Stimulated activated CD8-positive, alpha-beta memory T cell treated with anti-CD3 and anti-CD28 coated beads, Interleukin-12 subunit alpha, Interleukin-12 subunit beta, amount 100 ng/mL, for 24 hours (primary cell): ENCODE measurements around the gene SOBP.
"Not testable (repeated sequence)": the region's sequence is repeated elsewhere in the genome, so short reads cannot be mapped to it uniquely, and the experiment has no call there.

Experiments
- DNase-seq: peaks from one replicate; pipeline ENCODE4 v3.0.0-alpha.2; 2020; ENCODE audit errors: extremely low read depth

The SOBP gene

DNA sequence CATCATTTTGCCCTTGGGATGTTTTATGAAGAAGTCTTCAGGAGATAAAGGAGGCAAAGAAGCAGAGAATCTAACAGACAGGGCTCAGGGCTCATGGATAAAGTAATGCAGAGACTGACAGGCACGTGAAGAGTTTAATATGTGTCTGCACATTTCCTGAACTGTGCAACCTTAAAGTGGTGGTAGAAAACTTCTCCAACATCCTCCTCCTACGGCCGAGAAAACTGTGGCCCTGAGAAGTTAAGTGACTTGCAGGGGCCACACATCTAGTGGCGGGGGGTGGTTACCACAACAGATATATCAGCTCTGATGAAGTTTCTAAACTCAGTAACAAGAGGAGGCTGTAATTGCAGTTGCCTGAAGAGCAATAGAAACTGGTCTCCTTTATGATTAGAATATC is 61.0 kb downstream of the SOBP start:
- no peak for DNase-seq

DNA sequence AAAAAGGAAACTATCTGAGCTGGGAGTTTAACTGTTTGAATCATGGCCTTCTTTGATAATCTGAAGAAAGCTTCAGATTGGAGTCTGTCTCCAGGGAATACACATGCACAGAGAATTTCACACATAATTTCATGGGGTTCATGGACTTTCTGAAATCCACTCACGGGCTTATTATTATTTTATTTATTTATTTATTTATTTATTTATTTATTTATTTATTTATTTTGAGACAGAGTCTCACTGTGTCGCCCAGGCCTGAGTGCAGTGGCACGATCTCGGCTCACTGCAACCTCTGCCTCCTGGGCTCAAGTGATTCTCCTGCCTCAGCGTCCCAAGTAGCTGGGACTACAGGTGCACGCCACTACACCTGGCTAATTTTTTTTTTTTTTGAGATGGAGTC is 63.2 kb downstream of the SOBP start:
- not testable (repeated sequence) for DNase-seq

DNA sequence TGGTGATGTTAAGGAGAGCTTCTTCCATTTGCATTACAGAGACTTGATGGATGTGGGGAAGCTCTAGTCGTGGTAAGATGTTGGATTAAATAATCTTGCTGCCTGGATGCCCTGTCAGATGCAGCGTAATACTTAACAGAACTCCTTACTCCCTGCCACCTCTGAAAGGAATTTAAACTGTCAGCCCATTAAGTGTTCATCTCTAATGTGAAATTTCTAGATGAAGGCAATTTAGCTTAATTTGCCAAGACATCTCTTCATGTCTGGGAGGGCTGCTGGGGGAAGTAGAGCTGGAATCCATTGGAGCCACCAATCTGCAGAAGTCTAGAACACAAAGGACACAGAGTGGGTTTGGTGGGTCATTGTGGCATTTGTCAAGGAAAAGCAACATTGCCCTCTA is 64.4 kb downstream of the SOBP start:
- DNase-seq, result no peak

DNA sequence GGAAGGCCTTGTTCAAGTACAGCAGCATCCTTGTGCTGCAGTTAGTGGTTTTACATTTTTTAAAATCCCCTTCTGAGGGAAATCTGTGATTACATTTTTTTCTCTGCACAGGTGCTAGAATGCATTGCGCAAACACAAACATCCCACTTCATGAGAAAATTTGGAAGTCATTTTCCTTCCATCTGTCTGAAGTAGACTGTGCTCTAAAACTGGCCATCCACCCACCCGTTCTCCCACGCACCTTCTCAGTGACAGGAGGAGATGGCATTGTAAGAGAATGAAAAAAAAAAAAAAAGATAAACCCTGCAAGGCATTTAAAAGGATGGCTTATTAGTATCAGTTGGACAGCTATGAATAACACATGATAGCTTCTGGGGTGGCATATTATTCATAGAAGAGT is 65.0 kb downstream of the SOBP start:
- DNase-seq, result no peak

DNA sequence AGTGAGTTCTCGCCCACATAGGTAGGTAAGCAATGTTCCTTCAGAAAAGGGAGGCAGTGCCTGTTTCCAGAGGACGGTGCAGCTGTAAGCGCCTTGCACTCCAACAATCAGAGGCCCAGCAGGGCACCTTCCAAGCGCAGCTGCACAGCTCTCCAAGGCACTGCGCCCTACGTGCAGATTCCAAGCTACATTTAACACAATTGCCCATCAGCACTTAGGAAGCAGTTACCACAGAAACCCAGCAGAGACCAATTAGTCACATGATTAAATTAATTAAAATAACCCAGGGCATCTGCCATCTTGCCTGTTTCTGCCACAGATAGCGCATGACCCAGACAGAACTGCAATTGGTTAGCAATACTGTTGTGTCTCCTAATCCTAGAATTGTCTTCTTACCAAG is 65.5 kb downstream of the SOBP start:
- no peak for DNase-seq

DNA sequence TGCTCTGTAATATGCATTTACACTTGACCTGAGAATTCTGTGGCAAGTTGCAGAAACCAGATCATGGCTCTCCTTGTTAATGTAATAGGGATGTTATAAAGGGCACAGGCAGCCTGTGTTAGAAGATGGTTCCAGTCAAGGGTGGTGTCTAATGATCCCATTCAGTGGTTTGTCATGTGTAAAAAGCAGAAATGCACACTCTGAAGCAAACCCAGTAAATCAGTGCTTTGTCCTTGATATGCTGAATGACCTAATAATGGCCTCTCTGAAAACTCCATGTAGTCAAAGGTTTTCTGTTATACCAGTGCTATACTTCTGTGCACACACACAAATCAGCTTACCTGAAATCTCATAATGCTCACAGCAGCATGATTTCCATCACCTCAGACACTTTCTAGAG is 66.2 kb downstream of the SOBP start:
- DNase-seq, result no peak

DNA sequence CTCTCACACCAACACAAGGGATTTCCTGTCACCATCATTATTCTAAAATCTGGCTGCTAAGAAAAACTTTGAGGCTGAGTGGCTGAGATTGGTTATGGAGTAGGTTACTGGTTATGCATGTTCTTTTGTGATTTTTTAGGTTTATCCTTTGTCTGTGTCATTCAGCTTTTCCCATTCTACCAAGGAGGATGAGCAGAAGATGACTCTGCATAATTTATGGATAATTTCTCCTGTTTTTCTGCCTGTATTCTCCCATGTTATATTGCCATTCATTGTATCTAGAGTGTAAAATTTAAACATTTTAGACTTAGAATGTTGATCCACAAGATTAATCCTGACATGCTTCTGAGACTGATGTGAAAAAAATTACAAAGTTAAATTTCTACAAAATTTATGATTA is 67.8 kb downstream of the SOBP start:
- no peak for DNase-seq

DNA sequence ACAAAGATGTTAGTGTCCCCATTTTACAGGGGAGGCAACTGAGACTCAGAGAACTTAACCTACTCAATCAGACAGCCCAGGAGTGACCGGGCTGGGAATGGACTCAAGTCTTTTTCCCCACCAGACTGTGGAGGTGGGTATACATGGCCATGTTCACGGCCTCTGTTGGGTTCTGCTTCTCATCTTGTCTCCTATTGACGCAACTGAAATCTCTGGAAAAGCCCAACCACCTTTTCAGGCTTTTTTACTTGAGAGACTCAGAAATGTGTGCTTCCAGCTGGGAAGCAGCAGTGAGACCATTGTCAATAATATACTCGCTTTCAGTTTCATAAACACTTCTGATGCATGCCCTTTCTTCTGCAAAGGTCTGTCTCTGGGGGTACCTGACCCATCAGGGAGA is 70.7 kb downstream of the SOBP start:
- DNase-seq, result no peak

DNA sequence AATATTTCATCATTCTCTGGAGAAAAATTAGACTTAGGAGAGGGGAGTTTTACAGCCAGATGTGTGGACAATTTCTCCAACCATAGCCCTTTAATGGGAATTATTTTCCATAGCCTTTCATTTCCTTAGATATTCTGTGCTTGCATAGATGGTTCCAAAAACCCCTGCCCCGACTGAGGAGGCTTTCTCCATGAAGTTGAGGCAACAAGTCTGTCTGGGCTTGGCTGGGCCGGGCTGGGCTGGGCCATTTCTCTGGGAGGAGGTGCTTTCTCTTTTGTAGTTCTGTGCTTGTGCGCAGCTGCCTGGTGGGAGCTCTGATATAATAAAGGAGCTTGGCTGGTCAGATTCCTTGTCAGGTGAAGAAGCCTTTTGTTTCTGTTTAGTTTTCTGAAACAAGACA is 71.4 kb downstream of the SOBP start:
- DNase-seq, result no peak

DNA sequence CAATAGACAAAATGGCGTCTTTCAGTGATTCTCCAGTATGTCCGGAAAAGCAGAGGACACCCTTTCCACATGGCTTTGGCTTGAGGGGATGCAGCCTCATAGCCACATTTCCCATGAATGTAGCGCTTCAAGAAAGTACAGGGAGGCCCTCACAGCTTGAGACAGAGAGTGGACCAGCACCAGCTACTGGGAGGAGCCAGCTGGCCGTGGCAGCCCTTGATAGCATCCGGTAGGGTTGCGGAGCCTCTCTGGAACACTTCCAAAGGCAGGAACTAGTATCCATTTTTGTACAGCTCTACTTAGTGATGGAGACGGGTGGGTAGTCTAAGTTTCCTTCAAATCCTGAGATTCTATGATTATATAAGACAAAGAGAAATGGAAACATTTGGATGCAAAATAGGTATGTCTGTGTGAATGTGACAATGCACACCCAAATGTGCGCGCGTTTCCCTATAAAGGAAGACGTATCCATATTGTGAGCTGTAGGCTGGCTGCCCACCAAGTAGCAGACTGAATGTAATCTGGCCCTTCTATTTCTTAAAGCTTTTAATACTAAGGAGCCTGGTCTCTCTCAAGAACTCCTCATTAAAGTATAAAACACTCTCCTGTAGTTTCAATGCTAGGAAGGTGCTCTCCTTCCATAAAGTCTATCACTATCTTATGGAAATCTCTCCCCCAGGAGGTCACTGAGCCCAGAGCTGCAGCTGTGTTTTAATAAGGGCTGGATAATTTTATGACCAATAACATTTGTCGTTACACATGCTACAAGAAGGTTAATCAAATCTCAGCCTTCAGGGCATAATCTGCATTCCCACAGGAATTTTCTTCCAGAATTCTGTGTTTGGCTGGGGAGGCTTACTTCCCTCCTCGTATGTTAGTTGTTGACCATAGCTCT is 74.0 kb downstream of the SOBP start:
- DNase-seq, result no peak

DNA sequence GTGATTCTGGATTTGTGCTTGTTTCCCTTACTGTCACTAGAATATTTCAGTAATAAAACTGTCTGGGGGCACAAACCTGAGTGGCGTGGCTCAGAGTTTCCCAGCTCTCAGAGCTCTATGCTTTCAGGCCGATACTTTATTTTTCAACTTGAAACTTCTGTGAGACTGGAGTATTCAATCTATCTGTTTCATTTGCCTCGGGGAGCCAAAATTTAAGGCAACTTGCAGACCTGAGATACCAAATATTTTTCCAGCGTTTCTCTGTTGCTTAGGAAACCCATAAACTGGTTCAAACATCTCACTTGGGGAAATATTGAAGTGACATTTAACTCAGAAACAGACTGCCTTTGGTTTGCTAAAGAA is 74.7 kb downstream of the SOBP start:
- DNase-seq, result no peak

DNA sequence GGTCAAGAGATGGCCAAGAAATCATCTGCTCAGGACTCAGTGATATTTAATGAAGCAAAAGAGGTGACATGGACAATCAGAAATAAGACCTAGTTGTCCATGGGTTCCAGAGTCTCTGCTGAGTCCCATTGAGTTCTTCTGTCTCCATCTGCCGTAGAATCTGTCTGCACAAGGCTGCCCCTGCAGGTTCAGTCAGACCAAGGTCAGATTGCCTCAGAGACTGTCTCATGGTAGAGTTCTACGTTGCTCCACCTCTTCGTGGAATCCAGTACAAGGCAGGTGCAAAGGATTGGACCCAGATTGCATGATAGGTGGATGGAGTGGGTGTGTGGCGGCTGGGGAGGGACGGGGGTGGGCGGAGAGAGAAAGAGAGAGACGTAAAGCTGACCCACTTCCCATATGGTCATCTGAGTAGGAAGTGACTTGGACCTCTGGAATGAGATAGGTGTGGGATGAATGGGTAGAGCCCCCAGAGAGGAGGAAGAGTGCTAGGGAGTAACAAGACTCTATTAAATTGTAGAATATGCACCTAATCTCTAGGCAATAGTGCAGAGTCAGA is 75.3 kb downstream of the SOBP start:
- DNase-seq, result no peak

DNA sequence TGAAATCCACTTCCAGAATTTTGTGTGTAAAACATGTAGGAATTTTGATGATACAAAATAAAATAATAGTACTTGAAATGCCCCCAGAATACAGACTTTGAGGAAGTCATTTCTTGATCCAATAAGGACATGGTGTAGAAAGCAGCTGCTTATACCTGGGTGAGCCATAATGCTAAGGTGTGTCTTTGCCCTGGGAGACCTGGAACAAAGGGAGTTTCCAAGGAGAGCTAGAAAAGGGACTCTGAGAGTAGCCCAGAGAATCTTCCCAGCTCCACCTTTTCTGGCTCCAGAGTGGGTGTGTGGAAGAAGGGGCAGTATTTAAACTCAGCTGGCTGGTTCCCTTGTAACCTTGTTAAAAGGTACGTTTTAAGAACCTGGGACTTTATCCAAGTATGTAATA is 77.7 kb downstream of the SOBP start:
- DNase-seq, result no peak

DNA sequence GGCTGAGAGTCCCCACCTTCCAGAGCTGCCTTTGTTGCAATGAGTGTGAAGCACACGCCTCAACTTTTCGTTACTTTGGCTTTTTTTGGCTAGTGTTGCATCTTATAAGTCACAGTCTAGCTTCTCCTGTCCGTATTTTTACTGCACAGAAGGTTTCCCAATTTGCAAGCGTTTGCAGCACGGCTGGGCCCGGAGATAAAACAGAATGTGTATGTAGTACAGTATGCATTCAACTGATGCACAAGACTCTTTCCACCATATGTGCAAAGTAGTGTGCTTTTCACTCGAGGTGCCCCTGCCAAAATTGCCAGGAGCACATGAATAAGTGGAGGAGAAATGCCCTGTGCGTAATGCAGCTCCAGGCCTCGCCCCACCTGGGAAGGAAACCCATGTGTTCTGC is 79.6 kb downstream of the SOBP start:
- DNase-seq, result no peak

DNA sequence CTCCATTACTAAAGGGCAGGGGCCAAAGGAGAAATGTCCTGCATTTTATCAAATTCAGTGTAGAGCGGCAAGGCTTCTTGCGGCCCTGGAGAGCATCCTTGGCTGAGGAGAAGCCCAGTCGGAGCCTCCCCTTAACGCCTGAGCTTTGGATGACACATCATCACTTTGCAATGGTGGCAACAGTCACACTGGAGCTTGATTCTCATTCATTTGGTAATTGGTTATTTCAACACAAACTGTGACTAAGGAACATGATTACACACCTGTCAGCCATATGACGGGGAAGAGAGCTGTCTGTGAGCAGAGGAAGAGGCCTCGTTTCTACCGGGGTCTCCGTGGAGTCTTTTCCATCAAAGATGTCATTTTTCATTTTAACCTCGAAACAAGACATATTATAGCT is 81.4 kb downstream of the SOBP start:
- no peak for DNase-seq

DNA sequence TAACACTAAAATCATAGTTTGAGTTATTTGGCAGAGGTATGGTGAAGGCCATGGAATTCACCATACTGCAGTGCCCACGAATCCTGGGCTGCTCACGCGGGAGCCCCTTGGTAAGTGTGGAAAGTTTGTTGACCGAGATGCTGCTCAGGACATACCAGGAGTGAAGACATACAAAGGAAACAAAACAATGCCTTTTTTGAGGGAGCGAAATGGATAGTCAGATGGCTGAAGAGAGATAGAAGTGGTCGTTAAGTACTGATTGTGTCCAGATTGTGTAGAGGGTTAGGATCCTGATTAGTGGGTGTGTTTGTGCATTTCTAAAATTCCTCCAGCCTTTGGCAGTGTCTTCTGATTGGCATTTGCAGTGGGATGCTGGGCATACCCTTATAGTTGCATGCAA is 83.0 kb downstream of the SOBP start:
- DNase-seq, result no peak

DNA sequence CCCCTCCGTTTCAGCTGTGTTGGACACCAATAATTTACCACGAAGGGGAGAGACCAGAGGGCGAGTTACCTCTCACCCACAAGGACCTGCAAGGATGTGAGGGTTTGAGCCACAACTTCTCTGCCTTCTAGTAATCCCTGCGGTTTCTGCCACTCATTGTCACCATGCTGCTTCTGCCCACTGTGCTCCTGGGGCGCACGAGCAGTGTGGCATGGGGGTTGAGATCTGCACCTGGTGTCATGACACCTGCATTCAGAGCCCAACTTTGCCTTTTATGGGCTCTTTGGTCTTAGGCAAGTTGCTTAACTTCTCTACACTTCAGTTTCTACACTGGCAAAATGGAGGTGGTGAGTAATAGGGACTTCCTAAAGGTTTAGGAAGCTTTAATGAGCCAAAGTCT is 84.9 kb downstream of the SOBP start:
- DNase-seq, result no peak

DNA sequence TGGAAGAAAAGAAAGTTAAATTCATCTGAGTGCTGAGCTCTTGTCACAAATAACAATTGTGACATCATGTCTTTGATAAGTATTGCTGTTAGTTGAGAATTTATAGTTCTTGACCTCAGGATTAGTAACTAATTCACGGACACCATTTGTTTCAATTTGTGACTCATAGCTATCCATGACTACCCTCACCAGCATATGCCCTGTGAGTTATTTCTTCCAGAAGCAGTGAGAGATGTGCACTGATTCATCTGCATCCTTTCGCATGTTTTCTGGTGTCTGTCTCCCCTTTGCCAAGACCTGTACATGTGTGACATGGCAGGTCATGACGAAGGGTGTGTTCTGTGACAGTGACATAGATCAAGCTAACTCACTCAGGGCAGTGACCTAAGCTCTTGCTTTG is 86.9 kb downstream of the SOBP start:
- DNase-seq, result no peak

DNA sequence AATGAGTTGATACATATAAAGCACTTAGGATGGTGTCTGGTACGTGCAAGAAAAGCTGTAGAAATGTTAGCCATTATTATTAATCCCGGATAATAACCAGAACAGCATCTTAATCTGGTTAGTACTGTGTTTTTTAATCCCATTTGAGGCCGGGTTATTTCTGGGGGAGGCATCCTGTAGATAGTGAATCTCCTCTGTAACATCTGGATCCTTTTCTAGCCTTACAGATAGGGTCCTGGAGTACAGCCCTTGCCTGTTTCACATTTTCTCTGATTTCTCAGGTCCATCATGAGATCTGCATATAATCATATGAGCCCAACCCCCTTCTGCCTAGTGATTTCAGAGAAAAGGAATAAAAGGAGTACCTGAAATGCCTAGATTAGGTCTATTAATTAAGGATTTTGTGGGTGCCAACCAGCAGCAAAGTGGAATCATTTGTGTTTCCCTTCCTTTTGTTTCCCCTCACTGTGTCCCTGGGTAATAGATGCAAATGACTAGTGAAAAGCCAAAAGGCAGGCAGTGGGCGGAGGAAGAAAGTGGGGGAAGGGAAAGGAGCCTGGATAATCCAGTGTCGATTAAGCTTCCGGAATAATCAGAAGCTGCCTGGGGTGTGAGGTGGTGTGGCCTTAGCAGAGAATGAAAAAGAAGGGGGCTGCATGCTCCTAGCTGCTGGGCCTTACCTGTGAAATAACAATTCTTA is 88.9 kb downstream of the SOBP start:
- DNase-seq, result no peak

DNA sequence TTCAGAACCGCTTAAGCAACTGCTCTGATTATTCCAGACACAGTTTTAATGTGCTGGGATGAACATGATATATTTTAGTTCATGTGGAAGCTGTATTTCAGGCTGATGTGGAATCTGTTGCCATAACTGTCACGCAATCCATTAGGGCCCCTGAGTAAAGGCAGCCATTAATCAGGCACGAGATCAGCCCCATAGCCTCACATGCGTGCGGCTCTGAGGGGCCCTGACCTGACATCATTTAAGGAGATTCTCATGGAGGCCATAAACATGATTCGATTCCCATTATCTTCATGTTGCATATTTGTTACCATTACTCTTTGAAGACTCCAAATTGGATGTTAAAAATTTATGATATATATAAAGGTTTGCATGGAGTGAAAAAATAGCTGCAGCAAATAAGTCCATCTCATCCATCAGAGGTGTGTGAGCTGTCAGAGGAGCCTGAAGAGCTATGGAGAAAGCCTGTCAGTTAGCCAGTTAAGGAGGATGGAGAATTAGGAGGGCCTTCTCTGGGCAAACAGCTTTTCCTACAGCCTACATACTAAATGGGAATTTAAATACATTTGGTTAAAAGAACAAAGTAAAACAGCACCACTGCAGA is 89.6 kb downstream of the SOBP start:
- DNase-seq, result no peak

DNA sequence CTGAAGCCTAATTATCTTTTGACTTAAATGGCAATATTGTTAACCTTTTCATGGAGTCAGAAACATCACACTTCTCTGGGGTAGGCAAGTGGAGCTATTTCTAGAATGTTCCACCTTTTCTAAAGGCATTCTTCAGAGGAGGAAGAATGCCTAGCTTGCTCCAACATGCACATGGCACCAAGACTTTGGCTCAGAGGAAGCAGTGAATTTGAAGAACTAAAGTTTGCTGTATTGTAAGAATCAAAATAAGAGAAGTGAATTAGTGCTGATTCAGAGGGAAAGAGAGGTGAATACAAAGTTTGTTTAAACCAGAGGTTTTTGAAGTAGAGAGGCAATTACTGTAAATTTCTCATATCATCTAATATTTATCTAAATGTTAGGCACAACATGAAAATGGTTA is 92.2 kb downstream of the SOBP start:
- DNase-seq, result no peak

DNA sequence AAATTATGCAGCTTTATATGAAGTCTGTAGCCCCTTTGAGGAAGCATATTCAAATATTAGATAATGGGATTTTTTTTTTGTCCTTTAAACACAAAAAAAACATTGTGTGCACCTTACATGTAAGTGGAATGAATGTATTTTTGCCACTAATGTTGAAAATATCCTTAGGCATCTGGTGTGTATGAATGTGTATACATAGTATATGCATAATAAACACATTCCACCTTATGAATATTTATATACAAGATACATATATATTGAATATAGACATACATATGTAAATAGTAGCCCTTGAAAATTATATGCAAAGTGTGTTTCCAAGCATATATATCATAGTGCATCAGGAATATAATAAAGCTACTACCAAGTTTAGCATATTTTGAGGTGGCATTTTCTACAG is 94.8 kb downstream of the SOBP start:
- no peak for DNase-seq
